Brain pericyte (primary cell): ENCODE measurements around the gene LYZL4.

Experiments used
- DNase-seq: peaks from one replicate; pipeline ENCODE4 v3.0.0-alpha.2; 2012; ENCODE audit warnings: low read depth, low spot score

Gene LYZL4, protein sequence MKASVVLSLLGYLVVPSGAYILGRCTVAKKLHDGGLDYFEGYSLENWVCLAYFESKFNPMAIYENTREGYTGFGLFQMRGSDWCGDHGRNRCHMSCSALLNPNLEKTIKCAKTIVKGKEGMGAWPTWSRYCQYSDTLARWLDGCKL

DNA sequence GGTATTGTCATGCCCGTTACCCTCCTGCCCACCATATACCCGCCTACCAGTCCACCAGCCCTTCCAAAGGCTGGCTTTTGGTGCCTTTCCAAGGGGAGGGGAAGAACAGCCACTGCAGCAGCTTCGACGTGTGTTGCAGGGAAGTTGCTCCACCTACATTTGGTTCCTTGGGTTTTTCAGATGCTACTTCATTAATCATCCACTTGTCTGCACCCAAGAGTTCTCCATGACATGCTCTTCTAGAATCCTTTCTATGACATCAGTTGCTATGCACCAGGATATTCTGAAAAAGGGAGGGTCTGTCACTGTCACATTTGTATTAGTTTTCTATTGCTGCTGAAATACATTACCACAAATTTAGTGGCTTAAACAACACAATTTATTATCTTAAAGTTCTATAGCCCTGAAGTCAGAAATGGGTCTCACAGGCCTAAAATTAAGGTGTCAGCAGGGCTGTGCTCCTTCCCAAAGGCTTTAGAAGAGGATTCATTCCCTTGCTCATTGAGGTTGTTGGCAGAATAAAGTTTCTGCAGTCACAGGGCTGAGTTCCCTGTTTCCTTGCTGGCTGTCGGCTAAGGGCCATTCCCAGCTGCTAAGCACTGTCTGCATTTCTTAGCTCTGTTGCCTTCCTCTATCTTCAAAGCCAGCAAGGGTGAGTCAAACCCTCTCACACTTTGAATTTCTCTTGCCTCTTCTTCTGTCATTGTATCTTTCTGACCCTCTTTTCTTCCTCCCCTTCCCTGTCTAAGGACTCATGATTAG lies at the start of gene LYZL4:
Gene LYZL4, minus strand, starts transcription at position 241 of the 762 bp plus-strand sequence. CDS start 3,359 bp downstream, outside the sequence.
- no peak for DNase-seq

DNA sequence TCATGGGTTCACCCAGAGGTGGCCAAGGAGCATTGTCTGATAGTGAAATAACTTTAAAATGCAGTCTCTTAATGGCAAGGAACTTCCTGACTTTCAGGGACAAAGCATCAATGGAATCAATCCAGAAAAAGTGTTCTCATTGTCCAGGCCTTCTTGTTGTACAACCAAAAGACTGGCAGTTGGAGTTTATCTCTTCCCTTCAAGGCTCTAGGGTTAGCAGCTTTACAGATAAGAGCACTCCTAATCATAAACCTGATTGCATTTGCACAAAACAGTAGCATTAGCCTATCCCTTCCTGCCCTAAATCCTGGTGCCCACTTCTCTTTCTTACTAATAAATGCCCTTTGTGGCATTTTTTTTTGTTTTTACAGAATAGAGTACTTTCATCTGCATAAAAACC lies 48.7 kb upstream of the LYZL4 start:
- DNase-seq = no peak

- no peak for DNase-seq
Observed at GRCh38 chr3:42456211-42456610, 45.8 kb upstream of the LYZL4 start.

GRCh38 chr3:42451546-42452230 lies 41.3 kb upstream of the LYZL4 start:
- DNase-seq = no peak

DNA sequence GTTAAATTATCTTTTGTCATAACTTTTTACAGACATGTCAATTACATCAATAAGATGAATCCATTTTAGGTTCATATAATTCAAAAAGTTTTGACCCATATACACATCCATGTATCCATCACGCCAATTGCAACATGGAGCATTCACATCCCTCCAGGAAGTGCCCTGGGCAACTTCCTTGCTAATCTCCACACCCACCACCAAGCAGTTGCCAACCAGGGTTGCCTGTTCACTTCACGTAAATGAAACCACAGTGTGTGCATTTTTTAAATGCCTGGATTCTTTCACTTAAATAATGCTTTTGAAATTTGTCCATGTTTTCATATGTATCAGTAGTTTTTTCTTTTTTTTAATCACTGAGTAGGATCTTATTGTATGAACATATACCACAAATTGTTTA lies 40.7 kb upstream of the LYZL4 start:
- DNase-seq = no peak

DNA sequence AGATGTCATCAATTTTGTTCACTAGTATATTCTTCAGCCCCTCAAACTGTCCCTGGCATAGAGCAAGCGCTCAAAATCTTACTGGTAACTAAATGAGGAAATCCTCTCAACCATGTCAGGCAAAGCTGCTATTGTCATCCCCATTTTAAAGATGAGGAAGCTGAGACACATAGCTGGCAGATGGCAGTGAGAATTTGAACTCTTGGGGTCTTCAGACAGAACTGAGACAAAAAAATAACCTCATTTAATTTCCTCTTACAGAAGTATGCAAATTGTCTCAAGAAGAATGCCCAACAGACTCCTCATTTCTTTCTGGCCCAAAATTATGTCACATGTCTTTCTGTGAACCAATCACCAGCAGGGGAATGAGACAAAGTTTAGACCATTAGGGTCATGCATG lies 40.2 kb upstream of the LYZL4 start:
- no peak for DNase-seq

DNA sequence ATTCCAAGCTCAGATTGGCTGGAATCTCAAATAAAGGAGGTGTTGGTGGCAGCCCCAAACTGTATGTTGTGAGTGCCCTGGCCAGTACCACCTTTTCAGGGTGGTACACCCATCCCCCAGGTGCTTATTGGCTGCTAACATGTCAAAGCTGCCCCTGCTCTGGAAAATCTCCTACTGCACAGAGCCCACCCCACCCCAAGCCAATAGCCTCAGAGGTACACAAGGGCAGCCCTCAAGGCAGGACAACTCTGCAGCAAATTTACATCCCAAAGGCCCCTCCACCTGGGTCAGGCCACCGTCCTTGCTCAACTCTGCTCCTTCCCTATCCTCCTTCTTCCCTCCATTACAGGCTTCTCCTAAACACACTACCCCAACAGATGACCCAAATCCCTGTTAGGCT lies 37.1 kb upstream of the LYZL4 start:
- no peak for DNase-seq

- DNase-seq = no peak
Observed at GRCh38 chr3:42446111-42447050, 36.0 kb upstream of the LYZL4 start.

DNA sequence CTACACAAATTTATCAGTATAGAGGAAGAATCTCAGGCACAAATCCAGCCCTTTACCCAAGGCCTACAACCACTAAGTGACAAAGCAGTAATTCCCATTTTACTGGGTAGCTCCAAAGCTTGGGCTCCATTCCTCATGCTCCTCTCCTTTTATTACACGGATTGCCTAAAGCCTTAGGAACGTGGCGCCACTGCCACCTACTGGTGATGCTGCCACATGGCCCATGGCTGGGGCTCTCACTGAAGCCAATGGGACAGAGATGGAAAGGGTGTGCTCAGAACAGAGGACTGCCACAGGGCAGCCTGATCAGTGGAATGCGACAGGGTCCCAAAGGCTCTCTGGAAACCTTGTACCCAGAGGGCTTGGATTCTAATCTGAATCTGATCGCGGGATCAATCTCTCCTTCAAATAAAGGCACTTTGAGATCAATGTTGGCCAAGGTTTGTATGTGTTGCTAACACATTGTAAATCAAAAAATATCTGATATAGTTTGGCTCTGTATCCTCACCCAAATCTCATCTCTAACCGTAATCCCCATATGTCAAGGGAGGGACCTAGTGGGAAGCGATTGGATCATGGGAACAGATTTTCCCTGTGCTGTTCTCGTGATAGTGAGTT lies 33.5 kb upstream of the LYZL4 start:
- DNase-seq = peak; percentile 18

DNA sequence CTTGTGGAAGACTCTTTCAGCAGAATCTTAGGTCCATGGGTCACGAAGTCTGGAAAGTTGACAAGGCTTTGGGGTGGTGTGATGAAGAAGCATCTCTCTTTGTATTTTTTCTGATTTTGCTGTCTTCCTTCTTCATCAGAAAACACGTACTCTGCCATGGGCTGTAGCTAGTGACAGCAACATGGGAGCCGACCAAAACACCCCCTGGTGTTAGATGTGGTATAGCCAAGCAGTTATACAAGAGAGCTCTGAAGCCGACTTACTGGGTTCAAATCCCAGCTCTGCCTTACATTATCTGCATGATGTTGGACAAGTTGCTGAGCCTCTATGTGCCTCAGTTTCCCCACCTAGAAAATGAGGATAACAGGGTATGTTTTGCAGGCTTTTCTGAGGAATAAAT lies 32.9 kb upstream of the LYZL4 start:
- no peak for DNase-seq

- no peak for DNase-seq
Observed at GRCh38 chr3:42442640-42443039, 32.2 kb upstream of the LYZL4 start.

DNA sequence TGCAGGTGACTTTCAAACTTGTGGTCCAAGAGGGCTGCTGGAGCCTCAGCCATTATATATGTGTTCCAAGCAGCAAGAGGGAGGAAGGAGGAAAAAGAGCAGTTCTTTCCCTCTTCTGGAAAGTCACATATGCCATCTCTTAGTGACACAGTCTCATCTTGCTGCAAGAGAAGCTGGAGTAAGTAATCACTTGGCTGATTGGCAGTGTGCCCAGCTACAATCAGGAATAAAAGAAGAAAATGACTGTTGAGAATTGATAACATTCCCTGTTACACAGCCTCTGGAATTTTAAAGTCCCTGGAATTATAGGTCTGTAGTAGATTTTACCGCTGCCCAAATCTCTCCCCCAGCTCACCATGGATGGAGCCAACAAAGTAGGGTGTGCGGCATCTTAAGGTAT lies 31.4 kb upstream of the LYZL4 start:
- no peak for DNase-seq

- no peak for DNase-seq
Observed at GRCh38 chr3:42440924-42441323, 30.5 kb upstream of the LYZL4 start.

- DNase-seq = no peak
Observed at GRCh38 chr3:42439261-42440115, 29.1 kb upstream of the LYZL4 start.

DNA sequence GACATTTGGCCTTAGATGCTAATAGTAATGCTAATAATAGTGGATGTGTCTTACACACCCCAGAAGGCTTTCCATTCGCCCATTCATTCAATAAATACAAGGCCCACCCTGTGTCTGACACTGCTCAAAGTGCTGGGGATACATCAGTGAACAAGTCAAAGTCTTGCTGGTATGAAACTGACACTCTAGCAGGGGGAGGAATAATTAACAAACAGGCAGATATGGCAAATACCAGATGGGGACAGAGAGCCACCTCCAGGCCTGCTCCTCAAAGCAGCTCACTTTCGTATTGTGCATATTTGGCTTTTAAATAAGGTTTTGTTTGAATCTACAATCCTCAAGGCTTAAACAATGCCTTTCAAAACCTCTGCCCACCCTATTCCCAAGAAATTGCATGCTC lies 28.3 kb upstream of the LYZL4 start:
- no peak for DNase-seq

DNA sequence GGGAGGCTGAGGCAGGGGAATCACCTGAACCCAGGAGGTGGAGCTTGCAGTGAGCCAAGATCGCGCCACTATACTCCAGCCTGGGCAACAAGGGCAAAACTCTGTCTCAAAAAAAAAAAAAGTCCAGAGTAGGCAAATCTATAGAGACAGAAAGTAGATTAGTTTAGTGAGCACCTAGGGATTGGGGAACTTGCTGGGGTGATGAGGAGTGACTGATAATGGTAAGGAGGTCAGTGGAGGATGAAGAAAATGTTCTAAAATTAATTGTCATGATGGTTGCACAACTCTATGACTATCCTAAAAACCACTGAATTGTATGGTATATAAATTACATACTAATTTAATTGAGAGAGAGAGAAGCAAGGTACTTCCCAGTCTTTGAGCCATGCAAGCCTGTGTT lies 27.8 kb upstream of the LYZL4 start:
- DNase-seq = no peak

- DNase-seq = no peak
Observed at GRCh38 chr3:42434777-42435380, 24.5 kb upstream of the LYZL4 start.

DNA sequence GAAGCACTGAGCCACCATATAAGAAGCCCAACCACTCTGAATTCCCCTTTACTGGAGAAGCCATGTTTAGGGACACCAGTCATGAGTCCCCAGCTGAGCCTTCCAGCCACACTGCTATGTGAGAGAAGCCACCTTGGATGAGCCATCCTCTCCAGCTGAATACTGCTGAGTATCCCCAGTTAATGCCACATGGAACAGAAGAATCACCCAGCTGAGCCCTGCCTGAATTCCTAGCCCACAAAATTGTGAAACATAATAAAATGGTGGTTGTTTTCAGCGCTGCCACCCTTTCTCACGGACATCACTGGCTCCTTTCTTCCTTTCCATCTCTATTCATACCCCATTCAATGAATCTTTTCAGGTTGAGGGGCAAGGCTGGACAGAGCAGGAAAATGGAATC lies 22.1 kb upstream of the LYZL4 start:
- DNase-seq = no peak

DNA sequence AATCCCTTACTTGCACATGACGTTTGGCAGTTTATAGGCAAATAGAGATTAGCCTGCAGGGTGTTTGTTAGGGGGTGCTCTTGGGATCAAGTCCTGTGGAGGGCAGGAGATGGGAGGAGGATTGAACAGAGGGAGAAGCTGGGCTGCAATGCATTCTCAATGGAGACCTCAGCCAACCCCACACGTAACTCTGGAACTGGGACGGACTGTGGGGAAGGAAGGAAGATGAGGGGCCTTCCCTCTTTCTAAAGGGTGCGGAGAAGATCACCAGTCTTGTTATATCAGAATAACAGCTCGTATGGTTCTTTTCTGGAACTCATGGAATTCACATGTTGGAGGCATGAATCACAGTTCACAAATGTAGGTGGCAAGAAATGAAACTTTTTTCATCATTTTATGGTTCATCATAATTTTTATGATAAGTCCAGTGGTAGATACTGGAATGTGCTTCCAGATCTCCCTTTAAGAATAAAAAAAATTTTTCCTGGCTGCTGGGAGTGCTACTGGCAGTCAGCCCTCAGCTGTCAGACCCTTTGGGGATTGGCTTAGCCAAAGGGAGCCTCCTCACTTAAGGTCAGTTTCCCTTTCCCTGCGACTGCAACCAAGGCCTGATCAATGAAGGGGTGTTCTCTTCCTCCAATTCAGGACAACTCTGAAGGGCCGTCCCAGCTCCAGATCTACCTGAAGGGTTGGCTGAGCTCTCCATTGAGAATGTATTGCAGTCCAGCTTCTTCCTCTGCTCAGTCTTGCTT lies 20.5 kb upstream of the LYZL4 start:
- no peak for DNase-seq
